GM23248 (cell line): ENCODE results near the gene ANKRD1. TPM values are rescaled to one million over a fixed set of nuclear protein-coding genes. Genes with fewer than 3 reads are reported as not detected.

ENCODE experiments used
- DNase-seq: peaks from one replicate; pipeline ENCODE4 v3.0.0-alpha.2; 2015
- H2AFZ ChIP-seq: fragments of 200-600 bp; sonication (generic); 2 replicates; pipeline ENCODE4 v1.6.1; 2016; ENCODE audit warnings: antibody characterized with exemption
- H3F3A ChIP-seq: fragments of 200-600 bp; sonication (generic); 2 replicates; pipeline ENCODE4 v1.6.1; 2016; ENCODE audit warnings: mild to moderate bottlenecking, antibody characterized with exemption, mixed run types; ENCODE audit not compliant: insufficient read depth
- H3K27ac ChIP-seq: fragments of 200-600 bp; sonication (generic); 2 replicates; pipeline ENCODE4 v1.5.1; 2016; ENCODE audit warnings: mild to moderate bottlenecking
- H3K27me3 ChIP-seq: fragments of 200-600 bp; sonication (generic); replicated peaks from 2 replicates; pipeline ENCODE4 v1.6.1; 2016; ENCODE audit warnings: mild to moderate bottlenecking; ENCODE audit not compliant: insufficient read depth
- H3K36me3 ChIP-seq: fragments of 200-600 bp; sonication (generic); 2 replicates; pipeline ENCODE4 v1.6.1; 2016; ENCODE audit warnings: low read depth, mild to moderate bottlenecking
- H3K4me1 ChIP-seq: fragments of 200-600 bp; sonication (generic); 2 replicates; pipeline ENCODE4 v1.6.1; 2016; ENCODE audit warnings: mild to moderate bottlenecking; ENCODE audit not compliant: insufficient read depth
- H3K4me2 ChIP-seq: fragments of 200-600 bp; sonication (generic); one replicate; pipeline ENCODE4 v1.6.1; 2016; ENCODE audit warnings: mild to moderate bottlenecking; ENCODE audit not compliant: unreplicated experiment
- H3K4me3 ChIP-seq: fragments of 200-600 bp; sonication (generic); 2 replicates; pipeline ENCODE4 v1.5.1; 2016; ENCODE audit warnings: mild to moderate bottlenecking
- H3K79me2 ChIP-seq: fragments of 200-600 bp; sonication (generic); 2 replicates; pipeline ENCODE4 v1.6.1; 2016; ENCODE audit warnings: mild to moderate bottlenecking; ENCODE audit not compliant: insufficient read depth
- H3K9ac ChIP-seq: fragments of 200-600 bp; sonication (generic); 2 replicates; pipeline ENCODE4 v1.6.1; 2016; ENCODE audit warnings: mild to moderate bottlenecking
- H3K9me2 ChIP-seq: fragments of 200-600 bp; sonication (generic); 2 replicates; pipeline ENCODE4 v1.6.1; 2016; ENCODE audit warnings: mixed run types, mild to moderate bottlenecking, moderate library complexity; ENCODE audit not compliant: insufficient read depth
- H3K9me3 ChIP-seq: fragments of 200-600 bp; sonication (generic); one replicate; pipeline ENCODE4 v1.6.1; 2017; ENCODE audit warnings: low read depth
- H4K20me1 ChIP-seq: fragments of 200-600 bp; sonication (generic); 2 replicates; pipeline ENCODE4 v1.6.0; 2016; ENCODE audit not compliant: insufficient read depth
- EZH2 ChIP-seq: fragments of 200-600 bp; sonication (generic); IDR thresholded peaks from 2 replicates; pipeline ENCODE4 v1.6.1; 2018; ENCODE audit warnings: antibody characterized with exemption, mild to moderate bottlenecking; ENCODE audit not compliant: insufficient read depth, poor library complexity, severe bottlenecking
- EZH2phosphoT487 ChIP-seq: fragments of 200-600 bp; sonication (generic); IDR thresholded peaks from 2 replicates; pipeline ENCODE4 v1.6.1; 2018; ENCODE audit warnings: antibody characterized with exemption, moderate library complexity, mild to moderate bottlenecking, low read depth; ENCODE audit not compliant: insufficient read depth
- WGBS, 2 experiments: methylation state at CpG; one replicate each; pipeline ENCODE4 v1.1.6; 2015 to 2017; ENCODE audit warnings: low lambda C conversion rate in 2 of 2, low coverage in 1 of 2; ENCODE audit errors: missing lambda C conversion rate in 2 of 2; 5-methylcytosine and 5-hydroxymethylcytosine counted together
- in situ Hi-C: fragments of 300-500 bp; cut with MboI; formaldehyde crosslinking; loops from 2 replicates; pipeline ENCODE4 v1.15.0; 2020
- polyA plus RNA-seq: library from polyadenylated mRNA; unstranded; fragments of >200 nt; fragmentation: Nextera tagmentation; extraction: Ambion mirVana; gene quantifications from 2 replicates; pipeline ENCODE4 v1.2.1, GENCODE V29; 2016
- small RNA-seq: library from RNA; depleted of rRNA; stranded (forward); fragments of <200 nt; gene quantifications from one replicate; pipeline ENCODE3, GENCODE V24; 2014; ENCODE audit warnings: low read depth, low replicate concordance
- total RNA-seq: library from RNA; depleted of rRNA; stranded (reverse); fragments of >200 nt; shearing (Covaris generic); gene quantifications from 2 replicates; pipeline ENCODE4 v1.2.3, GENCODE V29; 2014; rRNA removed

The ANKRD1 gene
- total and polyA plus RNA-seq, 2 experiments from 2014 or later, result 3.6 to 10.9 TPM

DNA sequence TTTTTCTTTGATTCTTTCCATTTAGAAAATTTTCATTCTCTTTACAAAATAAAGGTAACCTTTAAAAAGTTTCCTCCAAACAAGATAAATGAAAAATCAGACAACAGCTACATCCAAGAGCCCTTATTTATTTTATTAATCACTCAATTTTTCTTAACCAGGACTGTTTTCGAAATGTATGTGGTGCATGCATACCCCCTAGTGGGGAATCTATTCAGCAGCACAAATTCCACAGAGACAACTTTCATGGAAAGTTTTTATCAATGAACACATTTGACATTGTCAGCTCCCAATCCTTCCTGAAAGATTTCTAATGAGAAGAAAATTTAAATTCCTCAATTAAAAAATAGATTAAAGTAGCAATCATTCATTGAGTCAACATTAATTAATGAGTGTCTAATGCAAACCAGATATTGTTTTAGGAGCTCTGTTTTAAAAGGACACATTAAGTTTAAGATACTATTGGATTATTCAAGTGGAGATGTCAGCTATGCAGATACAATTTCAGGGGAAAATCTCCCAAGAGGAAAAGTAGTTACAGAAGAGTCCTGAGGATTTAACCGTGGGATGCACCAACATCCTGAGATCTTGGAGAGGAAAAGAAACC lies 57.9 kb downstream of the ANKRD1 start:
- WGBS, 2 experiments, result 23 to 26% methylated on average over 2 of the region's 2 CpGs

More for the DNA sequence above, 57.9 kb downstream of the ANKRD1 start:
- TF ChIP-seq EZH2phosphoT487 (no peak), EZH2 (no peak)
- no peaks in the 10 kb centered on the region for H3K27me3 ChIP-seq
- no peaks in the 10 kb centered on the region for H4K20me1 ChIP-seq
- no peaks in the 10 kb centered on the region for H3K9me2 ChIP-seq
- H3F3A ChIP-seq, result peaks cover 18% of the 10 kb centered on the region
- H3K4me3 ChIP-seq, result no peak overlapping the region
- H2AFZ ChIP-seq, result no peak overlapping the region
- no peak overlapping the region for H3K27ac ChIP-seq
- peak; percentile 72 for DNase-seq
- H3K9ac ChIP-seq, result no peak overlapping the region
- in situ Hi-C loops, result no loop called here
- H3K36me3 ChIP-seq, result no peaks in the 10 kb centered on the region
- no peaks in the 10 kb centered on the region for H3K79me2 ChIP-seq
- no peaks in the 10 kb centered on the region for H3K9me3 ChIP-seq
- peaks cover 21% of the 10 kb centered on the region for H3K4me1 ChIP-seq
- H3K4me2 ChIP-seq, result no peak overlapping the region

Small RNAs within 50 kb of the gene (small RNA-seq; reads per million reads assigned to genes)
- gene RF00019 (not detected), gene RNU6-740P (not detected)

Other genes starting within 250 kb of the ANKRD1 start
- 0.89 and 1.2 TPM in 2 replicates for gene HTR7, start 63.0 kb downstream of the ANKRD1 start, total RNA-seq
- 0.53 and 0.65 TPM in 2 replicates for gene HTR7, start 63.0 kb downstream of the ANKRD1 start, polyA plus RNA-seq
- gene RPP30, start 49.1 kb downstream of the ANKRD1 start, total RNA-seq, result 31.3 and 31.5 TPM in 2 replicates
- gene RPP30, start 49.1 kb downstream of the ANKRD1 start, polyA plus RNA-seq, result 51.1 and 54.6 TPM in 2 replicates